Fibroblast of peridontal ligament (primary cell): Measurements from ENCODE around the gene AQP5.

ENCODE experiments used
- DNase-seq: peaks from one replicate; pipeline ENCODE4 v3.0.0-alpha.2; 2010; ENCODE audit errors: extremely low read depth

Gene AQP5

DNA sequence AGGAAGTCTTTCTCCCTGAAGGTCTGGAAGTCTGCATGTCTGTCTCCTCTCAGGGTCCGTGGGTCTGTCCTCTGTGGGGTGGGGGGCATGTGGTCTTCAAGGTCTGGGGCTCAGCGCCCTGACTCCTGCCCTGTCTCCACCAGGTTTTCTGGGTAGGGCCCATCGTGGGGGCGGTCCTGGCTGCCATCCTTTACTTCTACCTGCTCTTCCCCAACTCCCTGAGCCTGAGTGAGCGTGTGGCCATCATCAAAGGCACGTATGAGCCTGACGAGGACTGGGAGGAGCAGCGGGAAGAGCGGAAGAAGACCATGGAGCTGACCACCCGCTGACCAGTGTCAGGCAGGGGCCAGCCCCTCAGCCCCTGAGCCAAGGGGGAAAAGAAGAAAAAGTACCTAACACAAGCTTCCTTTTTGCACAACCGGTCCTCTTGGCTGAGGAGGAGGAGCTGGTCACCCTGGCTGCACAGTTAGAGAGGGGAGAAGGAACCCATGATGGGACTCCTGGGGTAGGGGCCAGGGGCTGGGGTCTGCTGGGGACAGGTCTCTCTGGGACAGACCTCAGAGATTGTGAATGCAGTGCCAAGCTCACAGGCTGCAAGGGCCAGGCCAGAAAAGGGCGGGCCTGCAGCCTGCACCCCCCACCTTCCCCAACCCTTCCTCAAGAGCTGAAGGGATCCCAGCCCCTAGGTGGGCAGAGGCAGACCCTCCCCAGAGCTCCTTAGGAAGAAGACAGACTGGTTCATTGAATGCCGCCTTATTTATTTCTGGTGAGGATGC is 3.4 kb downstream of the AQP5 start:
- no peak for DNase-seq

DNA sequence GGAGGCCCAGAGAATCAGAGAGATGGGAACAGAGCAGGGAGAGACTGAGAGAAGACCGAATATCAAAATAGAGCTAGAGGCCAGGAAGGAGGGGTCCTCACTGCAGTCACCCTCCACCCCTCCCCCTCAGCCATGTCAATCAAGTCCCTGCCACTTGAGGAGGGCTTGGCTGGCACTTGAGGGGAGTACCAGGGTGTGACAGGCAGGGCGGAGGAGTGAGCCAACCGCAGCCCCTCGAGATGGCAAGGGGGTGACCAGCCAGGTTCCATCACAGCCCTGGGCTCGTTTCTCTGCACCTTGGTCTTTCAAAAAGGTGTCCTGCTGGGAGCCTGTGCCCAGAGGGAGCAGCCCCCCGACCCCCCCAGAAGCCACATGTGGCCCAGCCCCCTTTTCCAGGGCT is 4.2 kb downstream of the AQP5 start:
- DNase-seq = no peak

DNA sequence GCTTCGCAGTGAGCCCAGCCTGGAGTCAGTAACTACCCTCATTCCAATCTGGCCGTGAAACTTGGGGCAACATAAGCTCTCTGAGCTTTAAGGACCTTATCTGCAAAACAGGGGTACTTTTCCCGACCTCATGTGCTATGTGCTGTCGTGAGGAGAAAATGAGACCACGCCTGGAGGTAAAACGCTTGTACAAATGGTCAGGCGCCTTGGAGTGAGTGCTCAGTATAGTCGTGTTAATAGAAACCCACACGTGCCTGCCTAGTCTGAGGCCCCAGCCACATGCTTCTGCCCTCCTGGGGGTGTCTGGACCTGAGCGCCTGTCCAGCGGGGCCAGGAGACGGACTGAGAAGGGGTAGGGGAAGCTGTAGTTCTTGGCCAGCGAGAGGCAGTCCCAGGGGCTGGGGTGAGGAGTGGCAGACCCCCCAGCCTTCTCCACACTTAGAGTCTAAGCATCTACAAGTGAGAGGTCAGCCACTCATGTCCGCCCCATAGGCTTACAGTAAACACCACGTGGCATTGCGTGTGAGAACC is 4.9 kb downstream of the AQP5 start:
- DNase-seq = no peak

DNA sequence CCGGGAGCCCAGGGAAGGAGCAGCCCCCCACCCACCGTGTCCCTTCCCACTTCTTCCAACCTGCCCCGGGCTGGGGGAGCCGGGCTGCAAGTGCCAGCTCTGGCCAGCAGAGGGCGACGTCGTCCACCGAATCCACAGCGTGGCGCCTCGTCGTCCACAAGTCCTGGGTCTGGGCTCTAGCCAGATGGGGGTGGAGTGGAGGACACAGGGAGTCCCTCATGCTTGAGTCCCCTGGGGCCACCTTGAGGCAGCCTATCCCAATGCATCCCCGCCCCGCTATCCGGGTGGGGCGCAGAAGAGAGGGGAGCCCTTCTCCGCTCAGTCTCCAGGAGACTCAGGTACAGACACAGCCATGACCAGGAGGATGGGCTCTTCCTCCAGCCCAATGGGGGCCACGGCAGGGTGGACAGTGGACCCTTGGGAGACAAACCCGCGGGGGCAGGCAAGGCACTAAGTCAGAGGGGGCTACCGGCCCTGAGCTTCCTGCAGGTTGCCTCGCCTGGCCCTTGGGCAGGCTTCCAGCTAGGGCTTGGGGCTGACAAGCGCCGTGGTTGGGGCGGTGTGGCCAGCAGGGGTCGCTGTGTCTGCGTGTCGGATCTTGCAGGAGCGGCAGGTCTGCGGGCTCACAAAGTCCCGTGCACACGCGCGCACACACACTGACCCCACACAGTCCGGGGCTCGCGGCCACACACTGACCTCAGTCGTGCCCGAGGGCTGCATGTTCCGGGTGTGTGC is 5.5 kb downstream of the AQP5 start:
- DNase-seq = peak; percentile 81

DNA sequence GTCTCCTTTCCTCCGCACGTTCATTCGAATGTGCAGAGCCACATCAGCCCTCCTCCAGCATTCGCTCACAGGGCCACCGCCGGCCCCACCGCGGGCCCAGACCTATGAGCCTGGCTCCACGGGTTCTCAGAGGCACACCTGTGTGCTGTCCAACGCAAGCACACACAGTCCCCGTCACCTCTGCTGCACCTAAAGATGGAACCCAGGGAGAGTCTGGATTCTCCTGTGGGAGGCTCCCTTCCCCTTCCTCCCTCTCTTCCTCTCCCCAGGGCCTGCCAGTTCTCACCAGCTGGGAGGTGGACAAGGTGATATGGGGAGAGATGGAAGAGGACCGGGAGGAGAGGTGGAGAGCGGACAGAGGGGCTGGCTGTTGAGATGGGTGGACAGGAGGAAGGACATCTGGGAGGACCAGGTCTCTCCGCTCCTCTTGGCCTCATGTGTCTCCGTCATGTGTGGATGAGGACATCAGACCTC is 6.1 kb downstream of the AQP5 start:
- DNase-seq = no peak

DNA sequence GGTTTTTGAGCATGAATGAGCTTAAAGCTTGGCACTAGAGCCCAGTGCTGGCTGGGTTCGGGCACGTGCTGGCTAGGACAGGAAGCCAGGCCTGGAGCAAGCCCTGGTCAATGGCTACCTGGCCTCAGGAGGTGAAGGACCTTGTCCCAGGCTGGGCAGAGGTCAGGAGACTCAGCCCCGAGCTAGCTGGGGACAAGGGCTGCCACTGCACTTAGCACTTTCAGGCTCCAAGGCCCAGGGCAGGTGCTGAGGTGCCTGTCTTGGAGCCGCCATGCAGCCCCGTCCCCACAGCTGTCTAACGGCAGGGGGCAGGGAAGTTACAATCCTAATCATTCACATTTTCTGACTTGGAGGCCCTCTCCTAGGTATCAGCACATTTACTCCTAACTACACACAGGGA is 6.8 kb downstream of the AQP5 start:
- DNase-seq = no peak

DNA sequence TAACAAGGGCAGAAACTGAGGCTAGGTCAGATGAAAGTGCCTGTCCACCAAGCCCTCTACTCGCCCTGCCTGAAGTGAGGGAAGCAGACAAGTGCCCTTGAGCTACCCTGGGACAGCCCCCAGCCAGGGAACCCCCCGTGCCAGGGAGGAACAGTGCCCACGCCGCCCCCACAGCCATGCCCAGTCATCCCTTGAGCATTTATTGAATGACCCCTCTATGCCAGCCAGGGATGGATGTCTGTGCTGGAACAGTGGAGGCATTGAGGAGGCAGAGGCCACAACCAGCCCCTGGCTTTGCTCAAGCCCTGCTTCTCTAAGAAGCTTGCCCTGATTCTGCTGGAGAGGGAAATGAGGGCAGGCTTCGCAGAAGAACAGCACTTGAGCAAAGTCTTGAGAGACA is 7.4 kb downstream of the AQP5 start:
- no peak for DNase-seq

DNA sequence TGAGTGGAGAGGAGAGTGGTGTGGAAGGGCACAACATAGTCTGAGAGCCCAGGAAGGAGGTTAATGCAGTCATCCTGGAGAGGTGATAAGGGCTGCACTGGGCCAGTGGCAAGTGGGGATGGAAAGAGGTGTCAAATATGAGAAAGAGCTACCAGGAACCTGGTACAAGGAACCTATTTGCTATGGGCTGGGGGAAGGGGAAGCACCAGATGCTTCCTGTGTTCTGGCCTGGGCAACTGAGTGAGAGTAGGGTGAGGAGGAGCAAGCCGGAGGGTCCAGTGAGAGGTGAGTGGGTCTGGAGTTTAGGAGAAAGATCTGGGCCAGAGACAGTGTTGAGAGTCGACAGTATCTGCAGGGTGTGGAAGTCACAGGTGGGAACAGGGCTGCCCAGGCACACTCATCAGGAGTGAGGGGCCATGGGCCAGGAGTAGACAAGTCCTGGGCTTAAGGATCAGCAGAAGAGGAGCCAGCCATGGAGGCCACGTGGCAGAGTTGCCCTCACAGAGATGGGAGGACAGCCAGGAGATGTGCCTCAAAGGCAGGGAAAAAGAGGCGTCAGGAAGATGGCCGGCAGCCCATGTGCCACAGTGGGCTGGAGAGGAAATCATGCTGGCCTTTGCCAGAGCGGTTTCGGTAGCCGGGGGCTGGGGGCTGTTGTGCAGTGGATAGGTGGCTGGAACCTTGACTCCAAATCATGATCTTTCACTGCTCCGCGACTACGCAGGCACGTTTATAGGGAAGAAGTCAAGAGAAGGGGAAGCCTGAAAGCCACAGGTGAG is 8.2 kb downstream of the AQP5 start:
- no peak for DNase-seq

DNA sequence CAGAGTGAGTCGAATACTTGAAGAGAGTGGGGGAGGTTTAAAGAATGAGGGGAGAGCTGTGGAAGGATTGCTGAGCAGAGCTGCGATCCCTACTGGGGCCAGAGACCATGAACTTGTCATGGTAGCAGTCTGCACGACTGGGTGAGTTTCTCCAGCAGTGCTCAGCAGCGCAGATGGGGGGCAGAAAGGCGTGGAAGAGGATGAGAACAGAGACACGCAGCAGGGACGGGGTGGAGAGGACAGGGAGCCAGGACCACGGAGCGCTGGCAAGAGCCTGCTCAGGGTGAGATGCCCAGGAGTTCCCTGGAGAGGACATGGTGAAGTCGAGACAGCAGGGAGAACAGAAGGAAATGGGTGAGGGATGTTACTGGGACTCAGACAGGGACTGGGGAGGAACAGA is 9.0 kb downstream of the AQP5 start:
- DNase-seq = no peak

DNA sequence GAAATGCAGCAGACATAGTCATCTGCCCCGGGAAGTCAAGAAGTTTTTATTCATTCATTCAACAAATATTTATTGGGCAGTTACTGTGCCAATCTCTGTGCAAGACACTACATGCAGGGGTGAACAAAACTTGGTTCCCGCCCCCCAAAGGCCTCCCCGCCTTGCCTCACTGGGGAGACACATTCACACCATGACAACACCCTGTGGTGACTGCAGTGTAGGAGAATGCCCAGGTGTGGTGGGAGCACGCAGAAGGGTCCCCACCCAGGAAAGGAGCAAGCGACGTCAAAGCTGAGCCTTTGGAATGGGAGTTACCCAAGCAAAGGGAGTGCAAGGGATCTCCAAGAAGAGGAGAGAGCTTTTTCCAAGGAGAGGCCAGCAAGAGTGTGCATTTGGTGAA is 9.5 kb downstream of the AQP5 start:
- no peak for DNase-seq

DNA sequence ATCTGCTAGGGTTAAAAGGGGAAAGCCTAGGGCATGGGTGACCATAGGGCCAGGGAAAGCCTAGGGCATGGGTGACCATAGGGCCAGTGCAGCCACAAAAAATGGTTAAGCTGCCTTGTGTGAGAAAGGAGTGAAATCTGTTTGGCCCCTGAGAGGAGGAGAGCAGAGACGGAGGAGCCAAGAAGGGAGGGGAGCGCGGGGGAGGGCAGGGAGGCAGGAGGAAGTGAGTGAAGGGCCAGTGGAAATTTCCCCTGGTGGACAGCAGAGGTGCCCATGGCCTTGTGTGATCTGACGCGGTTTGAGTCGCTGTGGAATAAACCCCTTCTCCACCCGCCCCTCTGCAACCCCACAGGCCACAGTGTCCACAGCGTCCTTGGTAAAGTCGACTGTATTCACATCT is 10.5 kb downstream of the AQP5 start:
- DNase-seq = no peak

DNA sequence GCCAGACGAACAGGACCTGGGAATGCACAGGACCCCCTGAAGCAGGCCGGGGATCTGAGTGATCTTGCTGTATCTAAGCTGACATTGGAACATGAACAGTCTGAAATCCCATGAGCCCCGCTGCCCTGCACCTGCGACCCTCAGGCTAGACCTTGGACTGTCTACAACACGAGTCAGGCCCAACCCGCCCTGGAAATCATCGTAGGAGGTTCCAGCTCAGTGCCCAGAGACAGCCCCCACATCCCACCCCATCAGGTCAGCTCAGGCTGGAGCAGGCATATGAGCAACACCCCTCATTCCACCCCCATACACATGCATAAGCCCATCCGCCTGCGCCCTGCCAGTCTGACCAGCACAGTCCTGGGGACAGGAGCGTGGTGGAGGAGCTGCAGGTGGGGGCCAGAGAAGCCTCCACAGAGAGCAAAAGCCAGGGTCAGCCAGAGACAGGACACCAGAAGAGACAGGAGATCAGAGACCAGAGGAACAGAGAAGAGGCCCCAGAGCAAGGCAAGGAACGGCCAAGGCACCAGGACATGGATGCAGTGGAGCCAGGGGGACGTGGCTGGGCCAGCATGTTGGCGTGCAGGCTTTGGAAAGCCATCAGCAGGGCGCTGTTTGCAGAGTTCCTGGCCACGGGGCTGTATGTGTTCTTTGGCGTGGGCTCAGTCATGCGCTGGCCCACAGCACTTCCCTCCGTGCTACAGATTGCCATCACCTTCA is 11.1 kb downstream of the AQP5 start, which contains the start of gene AQP6:
AQP6 (plus strand) TSS at position 307 of the 720 bp plus-strand sequence; CDS start at position 534, 227 bp downstream.
- DNase-seq = no peak

DNA sequence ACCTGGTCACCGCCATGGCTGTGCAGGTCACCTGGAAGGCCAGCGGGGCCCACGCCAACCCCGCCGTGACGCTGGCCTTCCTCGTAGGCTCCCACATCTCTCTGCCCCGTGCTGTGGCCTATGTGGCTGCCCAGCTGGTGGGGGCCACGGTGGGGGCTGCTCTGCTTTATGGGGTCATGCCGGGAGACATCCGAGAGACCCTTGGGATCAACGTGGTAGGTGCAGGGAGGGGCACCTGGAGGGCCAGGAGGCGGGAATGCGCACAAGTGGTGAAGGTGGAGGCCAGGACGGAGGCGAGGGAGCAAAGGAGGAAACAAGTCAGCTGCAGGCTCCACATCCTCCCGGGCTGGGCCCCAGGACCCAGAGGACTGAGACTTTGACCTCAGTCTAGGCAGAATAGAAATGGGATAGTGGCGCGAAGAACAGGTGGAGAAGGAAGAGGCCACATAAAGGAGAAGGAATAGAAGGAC is 11.7 kb downstream of the AQP5 start:
- DNase-seq = no peak

DNA sequence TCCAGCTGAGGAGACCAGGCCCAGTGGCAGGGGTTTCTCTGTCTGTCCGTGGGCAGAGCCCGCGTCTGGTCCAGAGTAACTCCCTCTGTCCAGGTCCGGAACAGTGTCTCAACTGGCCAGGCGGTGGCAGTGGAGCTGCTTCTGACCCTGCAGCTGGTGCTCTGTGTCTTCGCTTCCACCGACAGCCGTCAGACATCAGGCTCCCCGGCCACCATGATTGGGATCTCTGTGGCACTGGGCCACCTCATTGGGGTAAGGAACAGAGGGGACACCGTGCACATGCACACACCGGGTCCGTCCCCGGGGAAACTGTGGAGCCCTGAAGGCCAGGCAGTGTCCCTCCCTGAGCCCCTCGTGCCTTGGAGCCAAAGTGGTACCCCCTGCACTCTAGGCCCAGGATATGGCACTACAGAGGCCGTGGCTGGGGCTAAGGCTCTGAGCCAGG is 12.6 kb downstream of the AQP5 start:
- peak; percentile 72 for DNase-seq

DNA sequence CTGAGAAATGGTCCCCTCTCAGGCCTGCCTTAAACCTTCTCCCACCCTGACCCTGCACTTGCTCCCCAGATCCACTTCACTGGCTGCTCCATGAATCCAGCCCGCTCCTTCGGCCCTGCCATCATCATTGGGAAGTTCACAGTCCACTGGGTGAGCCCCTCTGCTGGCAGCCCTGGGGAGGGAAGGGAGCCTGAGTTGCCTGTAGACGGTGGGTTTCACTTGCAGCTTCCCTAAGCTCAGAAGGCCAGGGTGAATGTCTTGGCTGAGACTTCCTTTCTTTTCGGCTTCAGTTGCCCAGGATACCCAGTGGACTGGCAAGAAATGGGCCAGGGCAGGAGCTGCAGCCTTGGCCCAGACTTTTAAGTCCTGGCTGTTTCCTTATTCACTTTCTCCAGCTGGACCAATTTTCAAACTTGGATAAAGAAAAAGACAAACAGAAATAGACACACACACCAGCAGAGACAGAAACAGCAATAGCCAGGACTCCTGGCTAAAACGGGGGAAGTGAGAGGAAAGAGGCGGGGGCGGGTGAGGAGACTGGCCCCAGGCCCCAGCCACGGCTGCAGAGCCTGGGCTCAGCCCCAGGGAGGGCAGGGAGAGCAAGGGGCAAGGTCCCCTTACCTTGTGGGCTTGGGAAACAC is 13.1 kb downstream of the AQP5 start:
- DNase-seq = no peak

DNA sequence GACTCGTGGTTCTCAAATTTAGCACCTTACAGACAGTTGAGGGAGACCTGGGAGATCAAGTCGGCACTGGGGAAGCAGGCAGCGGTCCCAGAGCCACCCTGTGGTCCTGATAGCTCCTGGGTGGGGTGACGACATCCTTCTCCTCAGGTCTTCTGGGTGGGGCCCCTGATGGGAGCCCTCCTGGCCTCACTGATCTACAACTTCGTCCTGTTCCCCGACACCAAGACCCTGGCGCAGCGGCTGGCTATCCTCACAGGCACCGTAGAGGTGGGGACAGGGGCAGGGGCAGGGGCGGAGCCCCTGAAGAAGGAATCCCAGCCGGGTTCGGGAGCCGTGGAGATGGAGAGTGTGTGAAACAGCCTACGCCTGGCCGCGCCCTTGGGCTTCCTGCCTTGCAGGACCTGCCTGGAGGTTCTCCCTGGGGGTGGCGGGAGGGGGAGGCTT is 13.7 kb downstream of the AQP5 start:
- no peak for DNase-seq

DNA sequence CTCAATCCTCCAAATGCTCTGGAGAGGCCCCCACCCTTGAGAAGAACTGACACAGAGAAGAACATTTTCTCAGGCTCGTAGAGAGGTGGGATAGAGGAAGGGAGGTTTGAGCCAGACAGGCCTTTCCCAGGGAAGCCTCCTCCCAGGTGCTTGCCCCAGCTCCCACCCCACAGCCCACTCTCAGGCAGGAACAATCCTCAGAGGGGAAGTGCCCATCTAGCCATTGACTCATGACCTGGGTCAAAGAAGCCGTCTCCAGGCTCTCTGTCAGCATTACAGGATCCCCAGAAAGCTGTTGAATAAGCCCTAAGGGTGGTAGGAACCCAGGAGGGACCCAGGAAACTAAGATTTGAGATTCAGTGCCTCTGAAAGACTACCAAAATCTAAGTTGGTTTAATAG is 14.9 kb downstream of the AQP5 start:
- no peak for DNase-seq

DNA sequence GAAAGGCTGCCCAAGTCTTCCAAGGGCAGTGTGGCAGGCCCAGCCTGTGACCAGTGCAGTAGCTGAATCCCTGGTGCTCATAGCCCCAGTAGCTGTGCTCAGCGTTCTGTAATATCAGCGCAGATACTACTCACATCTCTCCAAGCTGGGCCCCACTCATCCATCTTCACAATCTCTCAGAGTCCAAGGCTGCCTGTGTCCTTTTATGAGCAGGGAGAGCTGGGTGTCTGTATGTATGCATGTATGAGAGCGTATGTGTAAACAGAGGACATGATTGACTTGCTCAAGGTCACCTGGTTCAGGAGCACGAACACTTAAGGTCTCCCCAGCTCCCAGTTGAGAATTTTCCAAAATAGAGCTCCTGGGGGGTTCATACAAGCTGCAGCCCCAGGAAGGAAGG is 16.5 kb downstream of the AQP5 start:
- DNase-seq = no peak

DNA sequence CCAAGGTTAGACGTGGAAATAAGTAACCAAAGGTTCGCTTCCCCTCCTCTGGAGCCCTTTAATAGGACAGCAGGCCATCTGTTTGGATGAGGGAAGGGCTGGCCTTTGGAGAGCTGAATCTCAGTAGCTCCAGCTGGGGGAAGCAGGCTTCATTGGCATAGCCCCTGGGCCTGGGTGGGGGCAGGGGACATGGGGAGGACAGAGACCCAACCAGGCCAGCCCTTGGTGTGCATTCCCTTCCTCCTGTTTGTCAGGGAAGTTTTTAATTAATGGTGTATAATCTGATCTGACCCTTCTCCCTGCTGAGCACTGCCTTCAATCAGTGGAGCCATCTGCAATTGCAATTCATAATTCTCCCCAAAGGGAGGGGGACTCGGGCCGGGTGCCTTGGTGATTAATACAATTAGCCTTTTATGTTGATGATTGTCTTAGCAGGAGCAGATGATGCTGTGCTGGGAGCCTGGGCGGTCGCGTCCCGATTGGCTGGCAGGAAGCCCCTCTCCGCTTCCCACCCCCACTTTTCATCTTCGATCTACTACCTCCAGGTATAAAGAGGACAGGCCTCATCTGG is 17.4 kb downstream of the AQP5 start:
- DNase-seq = no peak

DNA sequence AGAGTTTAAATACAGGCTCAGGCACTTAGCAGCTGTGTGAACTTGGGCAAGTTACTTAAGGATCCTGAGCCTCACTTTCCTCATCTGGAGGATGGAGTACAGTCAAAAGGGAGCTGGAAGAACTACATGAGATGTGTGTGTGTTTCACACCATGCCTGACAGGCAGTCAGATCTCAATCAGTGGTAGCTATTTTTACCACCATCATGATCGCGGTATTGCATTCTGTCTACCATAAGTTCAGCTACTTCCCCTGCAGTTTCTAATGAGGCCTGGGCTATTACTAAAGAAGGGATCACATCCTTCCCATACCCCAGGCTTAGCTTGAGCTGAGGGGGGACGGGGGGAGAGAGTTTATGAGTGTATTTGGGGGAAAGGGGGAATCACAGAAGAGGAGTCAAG is 18.1 kb downstream of the AQP5 start:
- DNase-seq = no peak
